ENCODE results near the gene LYAR. TPM values are rescaled to one million over a fixed set of nuclear protein-coding genes. Genes with fewer than 3 reads are reported as not detected.

LYAR gene
- polyA plus RNA-seq, 3 donors: 12.9 to 22.6 (median 14.9) TPM

DNA sequence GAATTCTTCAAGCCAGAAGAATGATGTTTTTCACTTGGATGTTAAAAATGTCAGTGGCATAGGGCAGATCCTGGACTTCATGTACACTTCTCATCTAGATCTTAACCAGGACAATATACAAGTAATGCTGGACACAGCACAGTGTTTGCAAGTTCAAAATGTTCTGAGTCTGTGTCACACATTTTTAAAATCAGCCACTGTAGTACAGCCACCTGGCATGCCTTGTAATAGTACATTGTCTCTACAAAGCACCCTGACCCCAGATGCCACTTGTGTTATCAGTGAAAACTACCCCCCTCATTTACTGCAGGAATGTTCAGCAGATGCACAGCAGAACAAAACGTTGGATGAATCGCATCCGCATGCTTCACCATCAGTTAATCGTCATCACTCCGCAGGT, 12.0 kb upstream of the LYAR start:
- no peak overlapping the region for H2AFZ ChIP-seq (ENCODE audit: insufficient read depth, low read depth, low read length, poor library complexity, severe bottlenecking)
- peaks cover 4% of the 10 kb centered on the region for H3K79me2 ChIP-seq (ENCODE audit: insufficient read depth, low read length)
- no peak overlapping the region for H3K4me3 Mint-ChIP-seq
- H3K9ac ChIP-seq (ENCODE audit: insufficient read depth, low read length, poor library complexity, severe bottlenecking): no peak overlapping the region
- H3K36me3 Mint-ChIP-seq: peaks cover 48 to 54% of the 10 kb centered on the region in 2 donors
- no peak overlapping the region for H3K27ac ChIP-seq (ENCODE audit: low read depth in 1 of 2, low read length in 2 of 2)
- peaks cover 27 to 83% of the 10 kb centered on the region in 2 donors for H3K36me3 ChIP-seq (replicated peaks in 1 of 2; ENCODE audit: control insufficient read depth in 1 of 2, insufficient read depth in 2 of 2, low read length in 2 of 2)
- intact Hi-C loops (cut with micrococcal nuclease): no loop called here
- no peaks in the 10 kb centered on the region for H3K4me1 Mint-ChIP-seq
- no peaks in the 10 kb centered on the region for H3K9me3 Mint-ChIP-seq
- no peaks in the 10 kb centered on the region for H3K9me3 ChIP-seq (replicated peaks in 1 of 2; ENCODE audit: control insufficient read depth in 1 of 2, insufficient read depth in 1 of 2, low read length in 2 of 2)
- no peaks in the 10 kb centered on the region for H3K27me3 Mint-ChIP-seq (ENCODE audit: low read depth in 3 of 3)
- no peaks in the 10 kb centered on the region for H3K27me3 ChIP-seq (ENCODE audit: control insufficient read depth in 2 of 2, insufficient read depth in 2 of 2, low read length in 2 of 2)
- H3K4me1 ChIP-seq (ENCODE audit: control insufficient read depth in 1 of 2, insufficient read depth in 2 of 2, low read length in 2 of 2): no peaks in the 10 kb centered on the region
- no peak overlapping the region for H3K27ac Mint-ChIP-seq
- no peak overlapping the region for H3K4me2 ChIP-seq (replicated peaks; ENCODE audit: extremely low read depth, low read length, poor library complexity, severe bottlenecking)
- H3K4me3 ChIP-seq (replicated peaks in 1 of 3; ENCODE audit: low read depth in 2 of 3, low read length in 3 of 3): no peak overlapping the region
- H4K20me1 ChIP-seq (ENCODE audit: insufficient read depth, low read length): peaks cover 9% of the 10 kb centered on the region
- no peak for DNase-seq
- no peak for TF ChIP-seq CTCF (IDR thresholded peaks at IDR 0.05)
- WGBS (ENCODE audit: insufficient coverage): 96% methylated on average over 5 of the region's 5 CpGs

DNA sequence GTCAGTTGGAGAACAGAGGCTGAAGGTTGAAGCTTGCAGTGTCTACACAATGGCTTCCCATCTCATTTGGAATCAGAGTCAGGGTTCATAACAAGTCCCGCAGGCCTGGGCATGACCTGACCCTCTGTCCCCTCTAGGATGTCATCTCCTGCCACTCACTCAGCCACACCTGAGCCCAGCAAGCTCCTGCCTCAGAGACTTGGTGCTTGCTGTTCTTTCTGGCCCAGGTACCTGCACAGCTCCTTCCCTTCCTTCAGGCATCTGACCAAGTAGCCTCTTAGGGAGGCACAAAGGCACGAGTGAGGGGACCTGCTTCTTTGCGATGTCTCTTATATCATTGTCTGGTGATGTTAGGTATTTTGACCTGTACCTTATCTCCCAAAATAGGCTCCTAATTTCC, 9.1 kb upstream of the LYAR start:
- Mint-ChIP-seq H3K36me3 (peaks cover 49 to 50% of the 10 kb centered on the region in 2 donors), H3K4me1 (peaks cover 3% of the 10 kb centered on the region), H3K27ac (peak overlapping the region in 4 of 7 donors; percentile 19 to 55 (median 42)), H3K9me3 (peaks cover 0 to 4% (median 0%) of the 10 kb centered on the region in 7 donors), H3K27me3 (ENCODE audit: low read depth in 3 of 3) (no peaks in the 10 kb centered on the region), H3K4me3 (no peak overlapping the region)
- no peak for DNase-seq
- no peak overlapping the region for H3K27ac ChIP-seq (ENCODE audit: low read depth in 1 of 2, low read length in 2 of 2)
- H3K9ac ChIP-seq (ENCODE audit: insufficient read depth, low read length, poor library complexity, severe bottlenecking): no peak overlapping the region
- H3K36me3 ChIP-seq (replicated peaks in 1 of 2; ENCODE audit: control insufficient read depth in 1 of 2, insufficient read depth in 2 of 2, low read length in 2 of 2): peaks cover 22 to 56% of the 10 kb centered on the region in 2 donors
- no peak overlapping the region for H3K4me3 ChIP-seq (replicated peaks in 1 of 3; ENCODE audit: low read depth in 2 of 3, low read length in 3 of 3)
- TF ChIP-seq CTCF (IDR thresholded peaks at IDR 0.05): no peak
- no peak overlapping the region for H2AFZ ChIP-seq (ENCODE audit: insufficient read depth, low read depth, low read length, poor library complexity, severe bottlenecking)
- H3K9me3 ChIP-seq (replicated peaks in 1 of 2; ENCODE audit: control insufficient read depth in 1 of 2, insufficient read depth in 1 of 2, low read length in 2 of 2): no peaks in the 10 kb centered on the region
- H3K27me3 ChIP-seq (ENCODE audit: control insufficient read depth in 2 of 2, insufficient read depth in 2 of 2, low read length in 2 of 2): no peaks in the 10 kb centered on the region
- H3K79me2 ChIP-seq (ENCODE audit: insufficient read depth, low read length): peaks cover 20% of the 10 kb centered on the region
- H4K20me1 ChIP-seq (ENCODE audit: insufficient read depth, low read length): peaks cover 16% of the 10 kb centered on the region
- H3K4me2 ChIP-seq (replicated peaks; ENCODE audit: extremely low read depth, low read length, poor library complexity, severe bottlenecking): no peak overlapping the region
- intact Hi-C loops (cut with micrococcal nuclease): no loop called here
- WGBS (ENCODE audit: insufficient coverage): 100% methylated on average over 1 of the region's 3 CpGs
- no peaks in the 10 kb centered on the region for H3K4me1 ChIP-seq (ENCODE audit: control insufficient read depth in 1 of 2, insufficient read depth in 2 of 2, low read length in 2 of 2)

Data from CD14-positive monocyte (primary cell).